ENCODE measurements around the gene UNK.

- TF ChIP-seq CTCF (IDR thresholded peaks at IDR 0.05) (no peak), POLR2A (IDR thresholded peaks at IDR 0.05) (no peak)
Measured at GRCh38 chr17:75793460-75793859, 8.9 kb downstream of the UNK start.

Measured in sigmoid colon (tissue), 3 donors.